ENCODE measurements around the gene MYO1B. TPM values are rescaled to one million over a fixed set of nuclear protein-coding genes. Genes with fewer than 3 reads are reported as not detected.

MYO1B gene
- total RNA-seq: 10 to 100 TPM; 75.0 to 78.2 TPM

DNA sequence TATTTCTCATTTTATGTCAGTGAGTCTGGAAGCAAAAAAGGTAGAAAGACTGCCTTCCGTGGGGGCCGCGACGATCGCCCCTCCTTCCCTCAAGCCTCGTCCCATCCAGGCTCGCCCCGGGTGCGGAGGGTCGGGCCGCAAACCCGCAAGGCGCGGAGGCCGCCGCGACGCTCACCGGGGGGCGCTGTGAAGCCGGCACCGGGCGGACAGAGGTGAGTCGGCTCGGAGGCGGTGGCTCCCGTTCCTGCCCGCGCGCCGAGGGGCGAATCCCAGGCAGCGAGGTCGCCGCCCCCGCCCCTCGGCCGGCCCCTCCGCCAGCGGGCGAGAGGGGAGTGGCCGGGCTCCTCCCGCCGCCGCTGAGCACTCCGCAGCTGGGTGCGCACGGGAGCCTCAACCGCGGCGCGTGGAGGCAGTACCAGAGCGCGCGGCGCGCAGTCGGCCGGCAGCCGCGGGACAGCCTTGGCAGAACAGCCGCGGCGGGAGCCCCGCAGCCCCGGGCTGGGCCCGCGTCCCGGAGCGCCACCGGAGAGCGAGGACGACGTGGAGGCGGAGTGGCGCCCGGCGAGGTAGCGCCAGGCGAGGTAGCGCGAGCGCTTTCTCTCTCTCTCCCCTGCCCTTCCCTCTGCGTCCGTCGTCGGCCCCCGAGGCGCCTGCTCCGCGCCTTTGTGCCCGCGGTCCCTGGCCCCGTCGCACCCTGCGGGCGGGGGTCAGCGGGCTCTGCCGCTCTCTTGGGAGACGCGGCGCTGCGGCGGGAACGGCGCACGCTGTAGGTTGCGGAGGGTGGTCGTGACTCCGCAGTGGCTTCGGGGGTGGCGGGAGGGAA is at the start of gene MYO1B:
MYO1B (plus strand) TSS at position 359 of the 823 bp plus-strand sequence. CDS start 31,492 bp downstream, outside the sequence.
- peaks cover 3% of the 10 kb centered on the region for H3K4me1 ChIP-seq
- TF ChIP-seq, protein P1, sequence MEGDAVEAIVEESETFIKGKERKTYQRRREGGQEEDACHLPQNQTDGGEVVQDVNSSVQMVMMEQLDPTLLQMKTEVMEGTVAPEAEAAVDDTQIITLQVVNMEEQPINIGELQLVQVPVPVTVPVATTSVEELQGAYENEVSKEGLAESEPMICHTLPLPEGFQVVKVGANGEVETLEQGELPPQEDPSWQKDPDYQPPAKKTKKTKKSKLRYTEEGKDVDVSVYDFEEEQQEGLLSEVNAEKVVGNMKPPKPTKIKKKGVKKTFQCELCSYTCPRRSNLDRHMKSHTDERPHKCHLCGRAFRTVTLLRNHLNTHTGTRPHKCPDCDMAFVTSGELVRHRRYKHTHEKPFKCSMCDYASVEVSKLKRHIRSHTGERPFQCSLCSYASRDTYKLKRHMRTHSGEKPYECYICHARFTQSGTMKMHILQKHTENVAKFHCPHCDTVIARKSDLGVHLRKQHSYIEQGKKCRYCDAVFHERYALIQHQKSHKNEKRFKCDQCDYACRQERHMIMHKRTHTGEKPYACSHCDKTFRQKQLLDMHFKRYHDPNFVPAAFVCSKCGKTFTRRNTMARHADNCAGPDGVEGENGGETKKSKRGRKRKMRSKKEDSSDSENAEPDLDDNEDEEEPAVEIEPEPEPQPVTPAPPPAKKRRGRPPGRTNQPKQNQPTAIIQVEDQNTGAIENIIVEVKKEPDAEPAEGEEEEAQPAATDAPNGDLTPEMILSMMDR (IDR thresholded peaks at IDR 0.05): peak; percentile 49
- intact Hi-C loops (cut with DNase I): no loop called here

DNA sequence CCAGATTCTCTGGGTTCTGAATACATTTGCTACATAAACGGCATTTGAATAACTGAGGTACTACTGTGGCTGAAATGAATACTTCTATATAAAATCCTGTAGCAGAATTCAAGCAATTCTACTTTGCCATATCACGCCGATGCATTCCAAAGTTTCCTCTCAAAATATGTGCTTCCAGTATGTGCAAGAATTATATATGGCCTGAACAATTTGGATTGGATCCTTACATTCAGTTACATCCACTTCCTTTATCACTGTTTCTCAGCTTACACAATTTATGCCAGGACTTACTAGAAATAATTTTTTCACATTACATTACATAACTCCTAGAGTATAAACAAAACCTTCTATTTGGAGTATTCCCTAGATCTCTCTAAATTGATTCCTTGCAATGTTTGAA is 48.1 kb upstream of the MYO1B start:
- Histone ChIP-seq H3K27me3 (no peaks in the 10 kb centered on the region), H3K36me3 (no peaks in the 10 kb centered on the region), H3K9me3 (no peaks in the 10 kb centered on the region), H3K4me3 (no peak overlapping the region), H3K27ac (no peak overlapping the region), H3K9ac (ENCODE audit: low read depth in 2 of 2, low read length in 2 of 2) (no peak overlapping the region), H3K4me1 (no peaks in the 10 kb centered on the region)
- TF ChIP-seq, protein P1 (IDR thresholded peaks at IDR 0.05): no peak
- intact Hi-C loops (cut with DNase I): no loop called here
- no peak for DNase-seq

More for the DNA sequence above, at the start of gene MYO1B:
- no peaks in the 10 kb centered on the region for H3K27me3 ChIP-seq
- peak within 1 kb of the TSS; percentile 84 to 92 for H3K9ac ChIP-seq (ENCODE audit: low read depth in 2 of 2, low read length in 2 of 2)
- H3K4me3 ChIP-seq: peak within 1 kb of the TSS; percentile 88
- peak within 1 kb of the TSS; percentile 85 for H3K27ac ChIP-seq
- H3K9me3 ChIP-seq: no peaks in the 10 kb centered on the region
- H3K36me3 ChIP-seq: no peaks in the 10 kb centered on the region
- peak; percentile 82 for DNase-seq

DNA sequence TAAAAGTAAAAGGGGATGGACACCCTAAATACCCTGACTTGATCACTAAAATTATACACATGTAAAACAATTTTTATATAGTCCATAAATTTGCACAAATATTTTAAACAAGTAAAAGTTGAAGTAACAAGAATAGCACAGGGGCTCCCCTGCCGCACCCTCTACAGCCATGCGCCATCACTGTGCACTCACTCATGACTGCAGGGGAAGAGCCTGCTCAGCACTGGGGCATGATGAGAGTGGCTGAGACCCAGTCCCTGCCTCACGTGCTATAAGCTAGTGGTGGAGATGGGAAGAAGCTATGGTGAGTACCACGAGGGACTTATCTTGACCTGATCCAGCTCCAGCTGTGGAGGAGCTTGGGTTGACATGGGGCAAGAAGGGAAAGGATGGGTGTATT is 46.9 kb upstream of the MYO1B start:
- H3K4me3 ChIP-seq: no peak overlapping the region
- H3K36me3 ChIP-seq: no peaks in the 10 kb centered on the region
- no peaks in the 10 kb centered on the region for H3K4me1 ChIP-seq
- no peak for DNase-seq
- no peaks in the 10 kb centered on the region for H3K27me3 ChIP-seq
- no peaks in the 10 kb centered on the region for H3K9me3 ChIP-seq
- no peak overlapping the region for H3K27ac ChIP-seq
- intact Hi-C loops (cut with DNase I): no loop called here
- H3K9ac ChIP-seq (ENCODE audit: low read depth in 2 of 2, low read length in 2 of 2): no peak overlapping the region
- TF ChIP-seq, protein P1 (IDR thresholded peaks at IDR 0.05): no peak

DNA sequence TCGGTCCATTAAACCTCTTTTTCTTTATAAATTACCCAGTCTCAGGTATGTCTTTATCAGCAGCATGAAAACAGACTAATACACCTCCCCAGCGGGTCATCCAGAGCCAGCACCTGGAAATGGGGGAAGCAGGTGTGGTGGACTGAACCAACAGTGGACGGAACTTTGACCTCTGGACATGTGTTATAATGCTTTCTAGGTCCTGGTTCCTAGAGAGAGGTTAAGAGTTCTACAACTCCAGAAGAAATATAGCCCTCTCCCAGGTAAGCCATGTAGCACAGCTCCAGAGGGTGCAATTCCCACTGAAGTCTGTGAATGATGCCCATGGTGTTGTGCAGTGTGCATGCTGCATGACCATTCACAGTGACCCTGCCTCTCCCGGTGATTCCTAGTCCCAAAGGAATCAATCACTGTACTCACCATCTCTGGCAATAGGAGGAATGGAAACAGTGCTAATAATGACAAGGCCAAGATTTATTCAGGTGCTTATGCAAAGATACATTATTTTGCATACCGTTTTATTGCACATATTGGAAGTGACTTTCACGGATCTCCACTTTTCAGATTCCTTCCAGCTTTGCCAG is 45.2 kb upstream of the MYO1B start:
- H3K9me3 ChIP-seq: no peaks in the 10 kb centered on the region
- DNase-seq: no peak
- H3K36me3 ChIP-seq: no peaks in the 10 kb centered on the region
- H3K9ac ChIP-seq (ENCODE audit: low read depth in 2 of 2, low read length in 2 of 2): no peak overlapping the region
- intact Hi-C loops (cut with DNase I): no loop called here
- no peaks in the 10 kb centered on the region for H3K4me1 ChIP-seq
- TF ChIP-seq, protein P1 (IDR thresholded peaks at IDR 0.05): no peak
- H3K27ac ChIP-seq: no peak overlapping the region
- H3K27me3 ChIP-seq: no peaks in the 10 kb centered on the region
- no peak overlapping the region for H3K4me3 ChIP-seq

DNA sequence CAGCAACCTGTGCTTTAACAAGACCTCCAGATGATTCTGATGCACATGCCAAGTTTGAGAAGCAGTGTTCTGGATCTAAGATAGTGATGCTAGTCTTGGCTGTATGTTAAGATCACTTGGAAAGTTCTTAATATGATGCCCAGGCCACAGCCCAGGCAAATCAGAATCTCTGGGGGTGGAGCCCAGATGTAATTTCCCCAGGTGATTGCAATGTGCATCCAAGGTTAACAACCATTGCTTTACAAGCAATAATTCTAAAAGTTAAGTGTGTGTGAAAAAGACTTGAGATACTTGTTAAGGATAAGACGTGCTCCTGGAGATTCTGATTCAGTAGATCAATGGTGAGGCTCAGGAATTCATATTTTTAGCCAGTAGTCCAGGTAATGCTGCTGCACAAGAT is 44.3 kb upstream of the MYO1B start:
- H3K36me3 ChIP-seq: no peaks in the 10 kb centered on the region
- TF ChIP-seq, protein P1 (IDR thresholded peaks at IDR 0.05): no peak
- no peak overlapping the region for H3K9ac ChIP-seq (ENCODE audit: low read depth in 2 of 2, low read length in 2 of 2)
- intact Hi-C loops (cut with DNase I): no loop called here
- no peak for DNase-seq
- H3K4me1 ChIP-seq: no peaks in the 10 kb centered on the region
- H3K27ac ChIP-seq: no peak overlapping the region
- H3K9me3 ChIP-seq: no peaks in the 10 kb centered on the region
- H3K27me3 ChIP-seq: no peaks in the 10 kb centered on the region
- H3K4me3 ChIP-seq: no peak overlapping the region
